Gastroesophageal sphincter (tissue), 3 donors: ENCODE results near the gene ELOF1.

Source experiments
- POLR2A ChIP-seq, 2 donors: fragments of 450-650 bp; IDR thresholded peaks; one replicate each; pipeline ENCODE4 v1.6.1; 2017; ENCODE audit warnings: antibody characterized with exemption in 2 of 2, mild to moderate bottlenecking in 2 of 2, moderate library complexity in 1 of 2
- TF ChIP-seq, protein P1 (sequence below), 4 experiments: fragments of 200-600 bp in 2 of 4; fragments of 450-650 bp in 2 of 4; sonication (generic) in 1 of 4; IDR thresholded peaks; one replicate each; pipeline ENCODE4 v1.5.1; 2017 to 2019; ENCODE audit warnings: antibody characterized with exemption in 4 of 4, mild to moderate bottlenecking in 2 of 4, moderate library complexity in 2 of 4

DNA sequence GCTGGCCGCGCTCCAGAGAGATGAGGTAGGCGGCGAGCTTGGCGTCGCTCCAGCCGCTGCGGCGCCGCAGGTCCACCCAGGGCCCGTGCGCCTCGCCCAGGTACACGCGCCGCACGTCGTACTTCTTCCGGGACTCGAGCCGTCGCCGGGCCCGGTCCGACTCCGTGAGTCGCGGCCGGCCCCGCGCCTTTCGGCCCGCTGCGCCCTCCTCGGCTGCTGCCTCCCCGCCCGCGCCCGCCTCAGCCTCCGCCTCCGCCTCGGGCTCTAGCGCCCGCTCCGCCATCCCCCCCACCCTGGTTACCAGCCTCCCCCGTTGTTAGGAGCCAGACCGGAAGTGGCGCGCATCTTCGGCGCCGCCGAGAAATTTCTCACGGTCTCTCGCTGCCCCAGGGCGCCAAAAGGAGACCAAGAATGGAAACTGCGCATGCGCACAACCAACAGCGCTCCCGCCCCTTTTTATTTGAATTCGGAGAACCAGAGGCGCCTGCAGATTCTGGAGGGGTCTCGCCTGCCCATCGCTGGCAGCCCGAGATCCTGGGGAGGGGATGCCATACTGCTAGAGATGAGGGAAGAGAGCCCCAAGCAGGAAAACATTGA is 53.4 kb downstream of the ELOF1 start, which contains the start of gene ZNF653:
- peak; percentile 48 to 50 for TF ChIP-seq POLR2A (IDR thresholded peaks at IDR 0.05)
- TF ChIP-seq, protein P1, sequence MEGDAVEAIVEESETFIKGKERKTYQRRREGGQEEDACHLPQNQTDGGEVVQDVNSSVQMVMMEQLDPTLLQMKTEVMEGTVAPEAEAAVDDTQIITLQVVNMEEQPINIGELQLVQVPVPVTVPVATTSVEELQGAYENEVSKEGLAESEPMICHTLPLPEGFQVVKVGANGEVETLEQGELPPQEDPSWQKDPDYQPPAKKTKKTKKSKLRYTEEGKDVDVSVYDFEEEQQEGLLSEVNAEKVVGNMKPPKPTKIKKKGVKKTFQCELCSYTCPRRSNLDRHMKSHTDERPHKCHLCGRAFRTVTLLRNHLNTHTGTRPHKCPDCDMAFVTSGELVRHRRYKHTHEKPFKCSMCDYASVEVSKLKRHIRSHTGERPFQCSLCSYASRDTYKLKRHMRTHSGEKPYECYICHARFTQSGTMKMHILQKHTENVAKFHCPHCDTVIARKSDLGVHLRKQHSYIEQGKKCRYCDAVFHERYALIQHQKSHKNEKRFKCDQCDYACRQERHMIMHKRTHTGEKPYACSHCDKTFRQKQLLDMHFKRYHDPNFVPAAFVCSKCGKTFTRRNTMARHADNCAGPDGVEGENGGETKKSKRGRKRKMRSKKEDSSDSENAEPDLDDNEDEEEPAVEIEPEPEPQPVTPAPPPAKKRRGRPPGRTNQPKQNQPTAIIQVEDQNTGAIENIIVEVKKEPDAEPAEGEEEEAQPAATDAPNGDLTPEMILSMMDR (IDR thresholded peaks at IDR 0.05): no peak
